HepG2 (cell line): Measurements from ENCODE around the gene PGPEP1. TPM values are rescaled to one million over a fixed set of nuclear protein-coding genes. Genes with fewer than 3 reads are reported as not detected.
A peak's percentile ranks its signal among the peaks of the same experiment; 100 is the strongest.

Experiments
- BHLHE40 ChIP-seq: IDR thresholded peaks from 2 replicates; pipeline ENCODE4 v1.6.1; 2011; ENCODE audit warnings: low read length, improper control_type of control experiment
- DNMT1 ChIP-seq: sonication (generic); formaldehyde crosslinking; IDR thresholded peaks from 2 replicates; pipeline ENCODE4 v1.5.1; 2020; ENCODE audit warnings: mild to moderate bottlenecking, missing genetic modification reagents
- GPN1 ChIP-seq: sonication (generic); formaldehyde crosslinking; IDR thresholded peaks from 2 replicates; pipeline ENCODE4 v1.5.1; 2020; ENCODE audit warnings: missing genetic modification reagents, borderline replicate concordance
- HNRNPK ChIP-seq: fragments of 200-400 bp; formaldehyde crosslinking; IDR thresholded peaks from 2 replicates; pipeline ENCODE4 v1.6.1; 2018; ENCODE audit warnings: low read length, low read depth, moderate library complexity, mild to moderate bottlenecking; ENCODE audit not compliant: poor library complexity, severe bottlenecking
- HOXA5 ChIP-seq: sonication (generic); formaldehyde crosslinking; IDR thresholded peaks from 2 replicates; pipeline ENCODE4 v1.4.0; 2020; ENCODE audit warnings: missing genetic modification reagents
- IKZF4 ChIP-seq: sonication (generic); formaldehyde crosslinking; IDR thresholded peaks from 2 replicates; pipeline ENCODE4 v1.5.1; 2020; ENCODE audit warnings: borderline replicate concordance, mild to moderate bottlenecking, low read depth, missing genetic modification reagents; ENCODE audit errors: not compliant biosample characterization
- MTF1 ChIP-seq: sonication (generic); formaldehyde crosslinking; IDR thresholded peaks from 2 replicates; pipeline ENCODE4 v1.5.0; 2020; ENCODE audit warnings: missing genetic modification reagents
- MXI1 ChIP-seq: IDR thresholded peaks from 3 replicates; pipeline ENCODE4 v1.6.1; 2012; ENCODE audit warnings: low read depth, low read length, inconsistent platforms, borderline replicate concordance
- NR2F2 ChIP-seq: IDR thresholded peaks from 2 replicates; pipeline ENCODE4 v1.6.1; 2012; ENCODE audit warnings: low read depth, inconsistent platforms, borderline replicate concordance
- SIN3B ChIP-seq: fragments of 150-350 bp; IDR thresholded peaks from 2 replicates; pipeline ENCODE4 v1.6.1; 2014; ENCODE audit warnings: low read length
- SMYD3 ChIP-seq: sonication (generic); formaldehyde crosslinking; IDR thresholded peaks from 2 replicates; pipeline ENCODE4 v1.8.1; 2023; ENCODE audit warnings: mild to moderate bottlenecking, missing genetic modification reagents
- SNAI1 ChIP-seq: sonication (generic); formaldehyde crosslinking; IDR thresholded peaks from 2 replicates; pipeline ENCODE4 v1.5.0; 2020; ENCODE audit warnings: mild to moderate bottlenecking, missing genetic modification reagents, borderline replicate concordance
- SOX5 ChIP-seq: IDR thresholded peaks from 2 replicates; pipeline ENCODE4 v1.6.1; 2016; ENCODE audit warnings: borderline replicate concordance
- THAP8 ChIP-seq: sonication (generic); formaldehyde crosslinking; IDR thresholded peaks from 2 replicates; pipeline ENCODE4 v1.5.1; 2020; ENCODE audit warnings: missing genetic modification reagents, mild to moderate bottlenecking, borderline replicate concordance
- ZNF20 ChIP-seq: sonication (generic); formaldehyde crosslinking; IDR thresholded peaks from 2 replicates; pipeline ENCODE4 v1.4.0; 2020; ENCODE audit warnings: mild to moderate bottlenecking, moderate library complexity, missing genetic modification reagents
- ZNF274 ChIP-seq: sonication (generic); formaldehyde crosslinking; IDR thresholded peaks from 2 replicates; pipeline ENCODE4 v1.5.1; 2020; ENCODE audit warnings: mild to moderate bottlenecking, missing genetic modification reagents
- ZNF431 ChIP-seq: sonication (generic); formaldehyde crosslinking; IDR thresholded peaks from 2 replicates; pipeline ENCODE4 v1.9.0; 2022; ENCODE audit warnings: missing genetic modification reagents, low read depth, mild to moderate bottlenecking, borderline replicate concordance
- ZNF567 ChIP-seq: sonication (generic); formaldehyde crosslinking; IDR thresholded peaks from 2 replicates; pipeline ENCODE4 v1.8.1; 2023; ENCODE audit warnings: mild to moderate bottlenecking, missing genetic modification reagents, borderline replicate concordance
- ZNF605 ChIP-seq: sonication (generic); formaldehyde crosslinking; IDR thresholded peaks from 2 replicates; pipeline ENCODE4 v1.8.0; 2022; ENCODE audit warnings: mild to moderate bottlenecking, missing genetic modification reagents
- ZNF879 ChIP-seq: sonication (generic); formaldehyde crosslinking; IDR thresholded peaks from 2 replicates; pipeline ENCODE4 v1.8.1; 2023; ENCODE audit warnings: missing genetic modification reagents
- ZSCAN21 ChIP-seq: sonication (generic); formaldehyde crosslinking; IDR thresholded peaks from 2 replicates; pipeline ENCODE4 v1.8.0; 2022; ENCODE audit warnings: mild to moderate bottlenecking, missing genetic modification reagents, moderate library complexity, borderline replicate concordance
- polyA plus RNA-seq, 8 experiments: library from polyadenylated mRNA; depleted of rRNA in 3 of 8; stranded (reverse) in 7 of 8; unstranded in 1 of 8; fragments of >200 nt; fragmentation: Illumina TruSeq in 4 of 8; extraction: Trizol in 4 of 8; gene quantifications; 2 replicates each; pipeline versions ENCODE4 v1.2.1 to v1.2.3, GENCODE V29; 2011 to 2016; ENCODE audit warnings: low read depth in 4 of 8, missing spikeins in 1 of 8, mixed read lengths in 1 of 8; ENCODE audit not compliant: insufficient read depth in 1 of 8
- total RNA-seq, 5 experiments: library from RNA; depleted of rRNA; stranded (reverse); fragments of >200 nt; fragmentation: Illumina TruSeq; extraction: Trizol; gene quantifications; 2 replicates each; pipeline ENCODE4 v1.2.3, GENCODE V29; 2016; ENCODE audit warnings: low read depth in 1 of 5
- TF ChIP-seq, protein P1 (sequence below): IDR thresholded peaks from 2 replicates; pipeline ENCODE4 v1.6.1; 2016; ENCODE audit warnings: missing compliant biosample characterization, missing genetic modification reagents, borderline replicate concordance
- TF ChIP-seq, protein P2 (sequence below): sonication (generic); formaldehyde crosslinking; IDR thresholded peaks from 2 replicates; pipeline ENCODE4 v1.4.0; 2020; ENCODE audit warnings: mild to moderate bottlenecking, missing genetic modification reagents, borderline replicate concordance

The PGPEP1 gene
- total and polyA plus RNA-seq, 2 of the 13 experiments (the other 11 are each of a cell fraction or from before 2014, with no cell fraction given) = 53.1 to 56.6 TPM

DNA sequence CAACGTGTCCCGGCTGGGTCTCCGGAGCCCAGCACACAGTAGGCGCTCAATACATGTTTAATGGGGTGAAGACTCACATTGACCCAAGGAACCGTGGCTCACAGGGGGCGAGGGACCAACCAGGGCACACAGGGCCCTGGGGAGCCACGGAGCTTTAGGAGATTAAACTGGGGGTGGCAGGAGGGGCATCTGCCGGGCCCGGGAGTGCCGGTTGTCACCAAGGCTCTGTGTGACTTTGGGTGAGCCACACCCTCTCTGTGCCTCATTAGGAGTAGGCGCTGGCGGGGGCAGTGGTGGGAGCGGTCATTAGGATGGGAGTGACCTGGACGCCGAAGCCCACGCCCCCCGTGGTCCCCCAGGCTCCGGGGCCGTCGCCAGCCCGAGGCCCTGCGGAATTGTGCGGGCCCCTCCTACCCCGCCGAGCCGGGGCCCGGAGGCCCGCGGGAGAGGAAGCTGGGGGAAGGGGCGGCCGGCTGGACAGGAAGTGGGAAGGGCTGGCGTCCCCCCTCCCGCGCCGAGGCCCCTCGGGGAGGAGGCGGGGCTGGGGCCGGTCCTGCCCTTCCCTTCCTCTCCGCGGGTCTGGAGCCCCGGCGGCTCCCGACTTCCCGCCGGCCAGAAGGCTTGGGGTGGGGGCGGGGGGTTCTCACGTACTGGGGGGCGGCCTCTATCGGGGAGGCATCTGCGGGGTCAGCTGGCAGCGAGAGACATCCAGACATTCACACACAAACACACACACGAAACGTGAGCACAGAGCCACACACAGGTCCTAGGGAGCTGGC lies 77.0 kb downstream of the PGPEP1 start (continued):
- peak; percentile 54; the same call in 1 of the 2 replicates for TF ChIP-seq HOXA5
- TF ChIP-seq ZNF20 = 0 out of 2 replicates have a peak, but pooled peaks have one; percentile 53
- no peak for TF ChIP-seq NR2F2
- peak; percentile 59; the same call in 1 of the 3 replicates for TF ChIP-seq MXI1
- peak; percentile 37; the same call in 1 of the 2 replicates for TF ChIP-seq ZNF567
- no peak for TF ChIP-seq BHLHE40
- TF ChIP-seq MTF1 = no peak
- TF ChIP-seq SMYD3 = 0 out of 2 replicates have a peak, but pooled peaks have one; percentile 52
- no peak for TF ChIP-seq GPN1 (CRISPR knock-in tag)
- peak; percentile 36; the same call in 1 of the 2 replicates for TF ChIP-seq ZNF605 (CRISPR knock-in tag)
- TF ChIP-seq ZSCAN21 (CRISPR knock-in tag) = 0 out of 2 replicates have a peak, but pooled peaks have one; percentile 11
- TF ChIP-seq SIN3B = no peak
- TF ChIP-seq IKZF4 (CRISPR knock-in tag) = peak; percentile 59
- 0 out of 2 replicates have a peak, but pooled peaks have one; percentile 17 for TF ChIP-seq SOX5 (CRISPR knock-in tag)
- TF ChIP-seq ZNF879 = no peak
- TF ChIP-seq HNRNPK = peak; percentile 54
- peak; percentile 69; the same call in 1 of the 2 replicates for TF ChIP-seq SNAI1 (CRISPR knock-in tag)
- peak; percentile 80; the same call in 1 of the 2 replicates for TF ChIP-seq ZNF274 (CRISPR knock-in tag)
- TF ChIP-seq, protein P1, sequence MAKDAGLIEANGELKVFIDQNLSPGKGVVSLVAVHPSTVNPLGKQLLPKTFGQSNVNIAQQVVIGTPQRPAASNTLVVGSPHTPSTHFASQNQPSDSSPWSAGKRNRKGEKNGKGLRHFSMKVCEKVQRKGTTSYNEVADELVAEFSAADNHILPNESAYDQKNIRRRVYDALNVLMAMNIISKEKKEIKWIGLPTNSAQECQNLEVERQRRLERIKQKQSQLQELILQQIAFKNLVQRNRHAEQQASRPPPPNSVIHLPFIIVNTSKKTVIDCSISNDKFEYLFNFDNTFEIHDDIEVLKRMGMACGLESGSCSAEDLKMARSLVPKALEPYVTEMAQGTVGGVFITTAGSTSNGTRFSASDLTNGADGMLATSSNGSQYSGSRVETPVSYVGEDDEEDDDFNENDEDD (CRISPR knock-in tag) = peak; percentile 66; the same call in 1 of the 2 replicates
- TF ChIP-seq THAP8 (CRISPR knock-in tag) = 0 out of 2 replicates have a peak, but pooled peaks have one; percentile 69
- TF ChIP-seq ZNF431 (CRISPR knock-in tag) = 0 out of 2 replicates have a peak, but pooled peaks have one; percentile 36
- no peak for TF ChIP-seq DNMT1 (CRISPR knock-in tag)
- TF ChIP-seq, protein P2, sequence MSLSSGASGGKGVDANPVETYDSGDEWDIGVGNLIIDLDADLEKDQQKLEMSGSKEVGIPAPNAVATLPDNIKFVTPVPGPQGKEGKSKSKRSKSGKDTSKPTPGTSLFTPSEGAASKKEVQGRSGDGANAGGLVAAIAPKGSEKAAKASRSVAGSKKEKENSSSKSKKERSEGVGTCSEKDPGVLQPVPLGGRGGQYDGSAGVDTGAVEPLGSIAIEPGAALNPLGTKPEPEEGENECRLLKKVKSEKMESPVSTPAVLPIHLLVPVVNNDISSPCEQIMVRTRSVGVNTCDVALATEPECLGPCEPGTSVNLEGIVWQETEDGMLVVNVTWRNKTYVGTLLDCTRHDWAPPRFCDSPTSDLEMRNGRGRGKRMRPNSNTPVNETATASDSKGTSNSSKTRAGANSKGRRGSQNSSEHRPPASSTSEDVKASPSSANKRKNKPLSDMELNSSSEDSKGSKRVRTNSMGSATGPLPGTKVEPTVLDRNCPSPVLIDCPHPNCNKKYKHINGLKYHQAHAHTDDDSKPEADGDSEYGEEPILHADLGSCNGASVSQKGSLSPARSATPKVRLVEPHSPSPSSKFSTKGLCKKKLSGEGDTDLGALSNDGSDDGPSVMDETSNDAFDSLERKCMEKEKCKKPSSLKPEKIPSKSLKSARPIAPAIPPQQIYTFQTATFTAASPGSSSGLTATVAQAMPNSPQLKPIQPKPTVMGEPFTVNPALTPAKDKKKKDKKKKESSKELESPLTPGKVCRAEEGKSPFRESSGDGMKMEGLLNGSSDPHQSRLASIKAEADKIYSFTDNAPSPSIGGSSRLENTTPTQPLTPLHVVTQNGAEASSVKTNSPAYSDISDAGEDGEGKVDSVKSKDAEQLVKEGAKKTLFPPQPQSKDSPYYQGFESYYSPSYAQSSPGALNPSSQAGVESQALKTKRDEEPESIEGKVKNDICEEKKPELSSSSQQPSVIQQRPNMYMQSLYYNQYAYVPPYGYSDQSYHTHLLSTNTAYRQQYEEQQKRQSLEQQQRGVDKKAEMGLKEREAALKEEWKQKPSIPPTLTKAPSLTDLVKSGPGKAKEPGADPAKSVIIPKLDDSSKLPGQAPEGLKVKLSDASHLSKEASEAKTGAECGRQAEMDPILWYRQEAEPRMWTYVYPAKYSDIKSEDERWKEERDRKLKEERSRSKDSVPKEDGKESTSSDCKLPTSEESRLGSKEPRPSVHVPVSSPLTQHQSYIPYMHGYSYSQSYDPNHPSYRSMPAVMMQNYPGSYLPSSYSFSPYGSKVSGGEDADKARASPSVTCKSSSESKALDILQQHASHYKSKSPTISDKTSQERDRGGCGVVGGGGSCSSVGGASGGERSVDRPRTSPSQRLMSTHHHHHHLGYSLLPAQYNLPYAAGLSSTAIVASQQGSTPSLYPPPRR = 0 out of 2 replicates have a peak, but pooled peaks have one; percentile 20
